DMS 273 treated with DMSO at 0.1 percent for 48 hours (cell line): ENCODE measurements around the gene VPS4A.

ENCODE experiments used
- DNase-seq: peaks from one replicate; lab custom pipeline; 2025; lab: John Stamatoyannopoulos, UW

Gene VPS4A

DNA sequence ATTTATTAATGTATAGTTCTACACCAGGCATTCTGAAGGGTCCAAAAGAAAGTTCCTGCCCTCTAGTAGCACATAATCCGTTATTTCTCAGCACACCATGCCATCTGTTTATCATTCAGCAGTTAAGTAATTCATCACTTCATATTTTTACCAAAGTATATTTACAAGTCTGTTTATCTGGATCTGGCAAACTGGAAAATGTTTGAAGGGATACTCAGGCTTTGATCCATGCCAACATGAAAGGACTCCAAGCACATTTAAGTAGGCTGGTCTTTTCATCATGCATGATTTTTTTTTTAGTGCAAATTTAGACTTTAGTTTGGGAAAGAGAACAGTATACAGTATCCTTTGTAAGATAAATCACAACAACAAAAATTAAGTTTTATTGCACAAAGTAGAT lies 4.1 kb upstream of the VPS4A start:
- no peak for DNase-seq

DNA sequence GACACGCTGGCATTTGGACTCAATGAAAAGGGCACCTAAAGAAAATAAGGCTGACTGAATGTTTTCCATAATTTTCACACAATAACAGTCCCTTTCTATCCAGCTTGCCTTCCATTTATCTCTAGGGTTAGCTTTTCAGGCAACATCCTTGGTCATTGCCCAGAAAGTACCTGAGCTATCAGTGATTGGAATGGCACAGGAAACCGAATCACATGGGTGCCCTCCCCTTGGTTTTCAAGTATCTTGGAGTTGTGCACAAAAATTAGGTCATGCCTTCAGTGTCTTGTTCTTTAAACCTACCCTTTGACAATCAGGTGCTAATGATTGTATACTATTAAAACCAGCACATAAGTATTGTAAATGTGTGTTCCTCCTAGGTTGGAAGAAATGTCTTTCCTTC lies 3.3 kb upstream of the VPS4A start:
- DNase-seq: no peak

GRCh38 chr16:69309316-69309715 lies 1.8 kb upstream of the VPS4A start:
- DNase-seq: no peak

DNA sequence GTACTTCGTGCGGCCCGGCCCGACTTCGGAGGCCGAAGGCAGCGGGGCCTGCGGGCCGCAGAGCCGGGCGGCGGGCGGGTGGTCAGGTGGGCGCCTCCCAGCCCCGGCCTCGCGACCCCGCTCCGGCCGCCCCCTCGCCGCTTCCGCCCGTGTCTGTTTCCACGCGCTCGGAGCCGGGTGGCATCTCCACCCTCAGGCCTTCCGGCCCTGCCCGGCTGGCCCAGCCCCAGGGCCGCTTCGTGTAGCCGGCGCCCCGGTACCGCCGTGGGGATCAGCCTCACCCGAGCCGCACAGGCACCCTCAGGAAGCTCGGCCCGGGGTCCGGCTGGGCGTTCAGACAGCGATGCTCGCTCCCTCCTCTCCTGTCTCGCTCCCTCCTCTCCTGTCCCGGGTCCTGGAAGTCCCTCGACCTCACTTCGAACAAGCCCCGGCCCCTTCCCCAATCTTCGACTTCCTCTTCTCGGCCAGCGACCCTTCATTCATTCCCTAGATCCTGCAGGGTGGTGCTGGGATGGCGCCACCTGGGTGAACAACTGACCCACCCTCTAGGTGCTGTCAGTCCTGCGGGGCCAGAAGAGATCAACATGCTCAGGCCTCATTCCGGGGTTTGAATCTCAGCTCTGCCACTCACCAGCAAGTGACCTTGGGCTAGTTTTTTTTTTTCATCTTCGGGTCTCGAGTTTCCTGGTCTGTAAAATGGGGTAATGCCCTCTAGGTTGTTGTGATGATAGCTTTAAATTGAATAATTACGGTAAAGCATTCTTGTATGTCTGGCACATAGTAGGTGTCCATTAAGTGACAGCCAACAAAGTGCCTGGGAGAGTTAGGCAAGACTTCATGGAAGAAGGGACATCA lies 610 bp downstream of the VPS4A start:
- DNase-seq: no peak

GRCh38 chr16:69313469-69313868 lies 2.3 kb downstream of the VPS4A start:
- peak; percentile 54 for DNase-seq

GRCh38 chr16:69314534-69314933 lies 3.4 kb downstream of the VPS4A start:
- no peak for DNase-seq

DNA sequence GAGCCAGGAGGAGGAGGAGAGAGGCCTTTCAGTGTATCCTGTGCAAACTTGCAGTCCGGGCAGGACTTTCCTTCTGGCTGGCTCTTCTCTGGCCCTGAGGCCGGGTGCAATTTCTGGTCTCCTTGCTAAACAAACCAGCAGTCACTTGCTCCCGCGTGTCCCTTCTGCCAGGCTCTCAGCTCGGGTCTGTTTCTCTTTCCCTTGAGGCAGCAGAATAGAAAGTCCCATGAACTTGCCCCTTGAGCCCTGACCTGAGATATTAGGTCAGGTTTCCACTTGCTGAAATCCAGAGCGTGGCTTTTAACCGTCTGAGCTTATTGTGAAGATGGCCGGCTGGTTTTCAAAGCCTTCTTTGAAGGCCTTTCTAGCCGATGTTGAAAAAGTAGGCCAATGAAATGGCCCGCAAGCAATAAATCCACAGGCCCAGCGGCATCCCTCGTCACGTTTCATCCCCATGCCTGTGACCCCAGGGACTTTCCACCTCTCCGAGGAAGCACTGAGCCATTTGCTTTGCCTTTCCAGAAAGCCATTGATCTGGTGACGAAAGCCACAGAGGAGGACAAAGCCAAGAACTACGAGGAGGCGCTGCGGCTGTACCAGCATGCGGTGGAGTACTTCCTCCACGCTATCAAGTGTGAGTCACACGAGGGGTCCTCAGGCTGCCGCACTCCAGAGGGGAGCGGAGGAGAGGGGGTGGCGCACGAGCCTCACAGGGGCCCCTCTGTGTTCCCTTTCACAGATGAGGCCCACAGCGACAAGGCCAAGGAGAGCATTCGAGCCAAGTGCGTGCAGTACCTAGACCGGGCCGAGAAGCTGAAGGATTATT lies 4.5 kb downstream of the VPS4A start:
- no peak for DNase-seq

DNA sequence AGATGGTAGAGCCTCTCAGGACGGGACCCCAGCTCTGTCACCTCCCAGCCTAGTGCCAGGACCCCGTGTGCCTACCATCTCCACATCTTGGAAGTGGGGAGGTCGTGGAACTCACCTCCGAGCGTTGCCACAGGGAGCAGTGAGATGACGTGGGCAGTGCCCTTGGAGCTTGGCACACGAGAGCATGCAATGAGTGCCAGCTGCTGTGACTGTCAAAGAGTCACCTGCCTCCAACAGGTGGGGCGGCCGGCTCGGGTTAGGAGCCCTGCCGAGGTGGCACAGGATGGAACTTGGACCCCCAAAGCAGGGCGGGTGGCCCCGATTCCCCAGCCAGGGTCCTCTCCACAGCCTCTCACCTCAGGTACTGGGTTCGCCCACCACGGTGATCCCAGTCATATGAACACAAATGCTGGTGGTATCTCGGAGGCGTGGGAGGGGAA lies 5.5 kb downstream of the VPS4A start:
- no peak for DNase-seq

DNA sequence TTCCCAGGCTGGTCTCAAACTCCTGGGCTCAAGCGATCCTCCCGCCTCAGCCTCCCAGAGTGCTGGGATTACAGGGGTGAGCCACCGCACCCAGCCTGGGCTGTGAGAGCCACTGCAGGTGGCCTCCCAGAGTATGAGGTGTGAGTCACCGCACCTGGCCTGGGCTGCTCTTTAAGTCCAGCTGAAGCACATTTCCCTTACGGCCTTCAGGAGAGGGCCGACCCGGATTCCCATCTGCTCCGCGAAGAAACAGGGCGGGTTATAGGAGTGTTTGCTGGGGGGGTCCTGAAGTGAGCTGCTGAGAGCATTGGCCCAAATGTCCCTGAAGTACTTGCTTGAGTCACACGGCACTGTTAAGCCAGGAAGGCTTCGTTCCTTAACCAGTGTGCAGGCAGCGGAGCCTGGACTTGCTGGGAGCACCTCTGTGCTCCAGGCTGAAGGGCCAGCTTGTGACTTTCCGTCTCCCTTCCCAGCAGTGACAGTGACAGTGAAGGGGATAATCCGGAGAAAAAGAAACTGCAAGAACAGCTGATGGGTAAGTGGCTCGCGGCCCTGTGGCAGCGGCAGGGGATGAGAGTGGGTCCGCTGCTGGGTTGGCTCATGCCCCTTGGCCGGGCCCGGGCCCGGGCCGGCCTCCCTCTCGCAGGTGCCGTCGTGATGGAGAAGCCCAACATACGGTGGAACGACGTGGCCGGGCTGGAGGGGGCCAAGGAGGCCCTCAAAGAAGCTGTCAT lies 7.2 kb downstream of the VPS4A start:
- no peak for DNase-seq

DNA sequence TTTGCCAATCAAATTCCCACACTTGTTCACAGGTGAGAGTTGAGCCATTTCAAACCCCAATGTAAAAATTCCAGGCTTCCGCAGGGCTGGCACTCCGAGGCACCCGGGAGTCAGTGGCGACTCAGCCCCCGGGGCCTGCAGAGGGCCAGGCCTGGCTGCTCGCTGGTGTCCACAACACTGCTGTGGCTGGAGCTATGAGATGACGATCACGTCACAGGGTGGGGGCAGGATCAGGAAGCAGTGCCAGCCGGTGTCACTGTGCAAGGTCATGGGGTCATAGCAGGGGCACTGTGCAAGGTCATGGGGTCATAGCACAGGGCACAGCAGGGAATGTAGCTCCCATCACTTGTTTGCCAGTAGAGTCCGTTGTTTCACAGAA lies 7.8 kb downstream of the VPS4A start:
- no peak for DNase-seq

DNA sequence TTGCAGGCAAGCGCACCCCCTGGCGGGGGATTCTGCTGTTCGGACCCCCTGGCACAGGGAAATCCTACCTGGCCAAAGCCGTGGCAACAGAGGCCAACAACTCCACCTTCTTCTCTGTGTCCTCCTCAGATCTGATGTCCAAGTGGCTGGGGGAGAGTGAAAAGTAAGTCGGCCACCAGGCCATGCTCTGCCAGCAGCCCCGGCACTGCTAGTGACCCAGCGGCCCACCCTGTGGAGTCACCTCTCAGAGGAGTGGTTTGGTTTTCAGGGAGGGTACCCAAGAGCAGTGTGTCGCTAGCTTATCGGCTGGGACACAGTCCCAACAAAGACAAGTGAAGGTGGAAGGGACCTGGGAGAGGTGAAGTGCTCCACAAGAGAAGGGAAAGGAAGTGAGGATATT lies 8.2 kb downstream of the VPS4A start:
- no peak for DNase-seq

- DNase-seq: no peak
These were observed 8.9 kb downstream of the VPS4A start for GRCh38 chr16:69319826-69320739.

DNA sequence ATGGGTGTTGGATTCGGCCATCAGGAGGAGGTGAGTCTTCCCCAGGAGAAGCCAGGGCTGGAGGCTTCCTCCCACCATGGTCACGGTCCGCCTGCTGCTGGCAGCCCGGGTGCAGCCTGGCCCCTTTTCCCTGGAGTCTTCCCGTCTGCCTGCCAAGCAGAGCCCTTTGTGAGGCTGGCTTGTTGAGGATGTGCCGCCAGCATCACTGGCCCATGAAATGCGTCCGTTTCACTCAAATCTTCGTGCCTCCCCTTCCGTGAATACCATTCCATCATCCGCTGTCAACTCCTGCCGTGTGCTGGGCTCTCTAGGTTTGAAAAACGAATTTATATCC lies 9.6 kb downstream of the VPS4A start:
- no peak for DNase-seq

GRCh38 chr16:69321080-69321479 lies 9.9 kb downstream of the VPS4A start:
- DNase-seq: no peak

- DNase-seq: no peak
These were observed 11.2 kb downstream of the VPS4A start for GRCh38 chr16:69322343-69322742.

DNA sequence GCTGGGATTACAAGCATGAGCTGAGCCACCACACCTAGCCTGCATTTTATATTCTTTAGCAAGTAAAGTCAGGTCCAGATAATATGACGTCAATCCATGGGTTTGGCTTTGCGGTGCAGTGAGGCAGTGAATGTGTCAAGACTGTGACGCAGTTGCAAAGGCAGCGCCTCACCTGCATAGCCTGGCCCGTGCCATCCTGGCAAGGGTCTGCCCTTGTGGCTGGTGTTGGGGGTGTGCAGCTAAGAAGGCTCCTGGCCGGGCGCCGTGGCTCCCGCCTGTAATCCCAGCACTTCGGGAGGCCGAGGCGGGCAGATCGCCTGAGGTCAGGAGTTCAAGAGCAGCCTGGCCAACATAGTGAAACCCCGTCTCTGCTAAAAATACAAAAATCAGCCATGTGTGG lies 12.3 kb downstream of the VPS4A start:
- no peak for DNase-seq

DNA sequence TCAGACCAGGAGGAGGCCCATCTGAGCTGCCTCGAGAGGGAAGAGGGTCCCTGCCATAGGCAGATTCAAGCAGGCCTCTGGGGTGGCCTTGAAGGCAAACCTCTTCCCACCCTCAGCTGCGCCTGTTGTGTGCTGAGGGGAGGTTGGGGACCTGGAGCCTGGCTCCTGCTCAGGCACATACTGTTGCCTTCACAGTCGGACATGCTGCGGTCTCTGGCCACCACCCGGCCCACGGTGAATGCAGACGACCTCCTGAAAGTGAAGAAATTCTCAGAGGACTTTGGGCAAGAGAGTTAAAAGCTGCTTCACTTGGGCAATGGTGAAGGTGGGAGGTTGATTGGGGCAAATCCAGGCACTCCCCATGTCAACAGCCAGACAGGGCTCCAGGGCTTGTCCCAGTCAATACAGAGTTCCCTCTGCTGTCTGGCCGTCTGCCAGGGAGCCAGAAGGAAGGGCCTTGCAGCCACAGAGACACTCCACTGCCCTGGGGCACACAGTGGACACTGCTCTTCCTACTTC lies 12.9 kb downstream of the VPS4A start:
- no peak for DNase-seq

DNA sequence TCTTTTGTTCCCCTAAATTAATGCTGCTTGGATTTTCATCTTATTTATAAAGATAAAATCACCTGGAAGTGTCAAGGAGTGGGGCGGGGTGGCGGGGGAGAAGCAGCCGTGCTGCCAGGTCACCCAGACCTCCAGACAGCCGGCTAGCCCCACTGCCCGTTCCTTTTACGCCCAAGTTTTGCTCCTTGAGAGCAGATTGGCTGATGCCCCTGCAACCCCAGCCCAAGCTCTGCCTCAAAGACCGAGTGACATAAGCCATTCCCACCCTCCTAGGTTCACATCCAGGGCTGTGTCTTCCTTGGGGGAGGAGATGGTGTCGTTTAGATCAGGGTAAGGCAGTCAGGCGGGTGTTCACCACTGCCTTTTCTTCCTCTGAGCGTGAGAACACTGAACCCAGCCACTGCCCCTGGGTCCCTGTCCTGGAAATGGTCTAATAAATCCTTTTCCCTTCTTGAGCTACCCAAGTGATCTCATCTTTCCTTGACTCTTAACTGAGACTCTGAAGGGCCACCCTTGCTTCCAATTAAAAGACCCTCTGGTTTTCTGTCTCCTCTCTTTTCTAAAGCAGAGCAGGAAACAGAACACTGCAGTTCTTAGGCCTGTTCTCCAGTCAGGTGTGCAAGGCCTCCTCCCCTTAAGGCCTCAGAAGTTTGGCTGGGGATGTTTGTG lies 13.6 kb downstream of the VPS4A start:
- DNase-seq: no peak

DNA sequence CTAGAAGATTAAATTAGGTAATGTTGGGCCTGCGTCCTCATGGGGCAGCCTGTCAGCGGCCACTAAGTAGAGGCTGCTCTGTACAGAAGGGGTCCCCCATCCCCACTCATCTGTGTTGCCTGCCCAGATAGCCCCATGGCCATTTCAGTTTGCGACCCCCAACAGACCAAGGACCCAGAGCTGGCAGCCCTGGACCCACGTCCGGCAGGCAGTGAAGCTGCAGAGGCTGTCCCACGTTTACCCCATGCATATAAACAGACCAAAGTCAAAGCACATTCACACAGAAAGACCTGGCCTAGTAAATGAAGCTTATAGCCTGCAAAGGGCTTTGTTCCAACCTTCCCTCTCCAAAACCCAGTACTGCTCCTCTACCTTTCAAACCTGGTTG lies 14.6 kb downstream of the VPS4A start:
- DNase-seq: no peak

DNA sequence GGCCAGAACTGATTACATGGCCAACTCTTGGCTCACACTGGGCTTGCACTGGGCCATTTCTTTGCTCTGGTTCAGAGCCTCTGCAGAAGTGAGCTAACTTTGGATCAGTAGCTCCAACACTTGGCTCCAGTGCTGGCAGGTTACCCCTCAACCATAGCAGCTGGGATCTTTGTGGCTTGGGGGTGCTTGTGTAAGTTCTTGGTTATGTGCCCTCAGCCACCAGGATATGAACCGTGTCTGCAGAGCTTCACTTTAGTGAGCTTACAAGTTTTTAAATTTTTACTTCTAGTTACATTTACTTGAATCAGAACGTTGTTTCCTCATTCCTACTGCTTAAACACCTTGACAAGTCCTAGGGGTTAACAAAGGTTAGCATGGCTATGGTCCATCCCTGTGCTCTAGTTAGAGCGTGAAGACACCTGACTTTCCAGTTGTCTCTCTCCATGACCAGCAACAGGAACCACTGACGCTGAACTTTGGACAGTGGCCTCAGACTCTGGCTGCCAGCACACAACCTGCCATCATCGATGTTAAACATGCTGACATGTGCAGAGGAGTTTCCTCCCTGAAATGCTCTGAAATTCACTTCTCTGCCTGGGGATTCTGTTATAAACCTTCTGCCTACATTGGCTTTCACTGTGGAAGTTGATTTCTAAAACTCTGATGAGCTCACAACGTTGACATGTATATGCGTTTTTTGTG lies 15.2 kb downstream of the VPS4A start:
- DNase-seq: no peak
